Thyroid gland (tissue), 4 donors: Measurements from ENCODE around the gene WRAP73. TPM values are rescaled to one million over a fixed set of nuclear protein-coding genes. Genes with fewer than 3 reads are reported as not detected.

ENCODE experiments used
- DNase-seq, 2 donors: peaks; one replicate each; pipeline ENCODE4 v3.0.0-alpha.2; 2019
- H3K27ac ChIP-seq, 3 donors: fragments of 200-600 bp; sonication (generic); 1 replicate in 2 of 3; 2 replicates in 1 of 3; pipeline ENCODE4 v1.5.1; 2016 to 2019; ENCODE audit warnings: mild to moderate bottlenecking in 1 of 3, moderate library complexity in 1 of 3
- H3K27me3 ChIP-seq: fragments of 200-600 bp; sonication (generic); one replicate; pipeline ENCODE4 v1.5.1; 2019
- H3K36me3 ChIP-seq, 2 donors: fragments of 200-600 bp; sonication (generic); one replicate each; pipeline ENCODE4 v1.5.1; 2016 to 2019
- H3K4me1 ChIP-seq, 2 donors: fragments of 200-600 bp; sonication (generic); one replicate each; pipeline ENCODE4 v1.5.1; 2017 to 2019
- H3K4me3 ChIP-seq, 3 donors: fragments of 200-600 bp; sonication (generic); replicated peaks in 1 of 3; 1 replicate in 2 of 3; 2 replicates in 1 of 3; pipeline ENCODE4 v1.5.1; 2016; ENCODE audit warnings: mild to moderate bottlenecking in 1 of 3
- H3K9me3 ChIP-seq: fragments of 200-600 bp; sonication (generic); one replicate; pipeline ENCODE4 v1.5.1; 2017
- CTCF ChIP-seq, 6 experiments: fragments of 200-600 bp in 3 of 6; fragments of 450-650 bp in 3 of 6; sonication (generic) in 3 of 6; IDR thresholded peaks; one replicate each; pipeline ENCODE4 v1.5.1; 2016 to 2019; ENCODE audit warnings: antibody characterized with exemption in 6 of 6, mild to moderate bottlenecking in 2 of 6, inconsistent platforms in 1 of 6, moderate library complexity in 1 of 6
- POLR2A ChIP-seq, 2 donors: fragments of 450-650 bp; IDR thresholded peaks; one replicate each; pipeline ENCODE4 v1.6.1; 2017; ENCODE audit warnings: antibody characterized with exemption in 2 of 2, mild to moderate bottlenecking in 2 of 2, moderate library complexity in 1 of 2
- WGBS, 2 donors: methylation state at CpG; one replicate each; pipeline ENCODE4 v1.1.5; 2017; 5-methylcytosine and 5-hydroxymethylcytosine counted together
- intact Hi-C: fragments of 100-400 bp; cut with DNase I; formaldehyde crosslinking; loops from one replicate; pipeline ENCODE4 v1.15.1; 2023
- total RNA-seq, 4 donors: library from RNA; depleted of rRNA; stranded (reverse); fragments of >200 nt; gene quantifications; one replicate each; pipeline ENCODE4 v1.2.3, GENCODE V29; 2016

The WRAP73 gene
- total RNA-seq, 4 donors from 2014 or later: 18.5 to 44.0 (median 21.0) TPM

- Histone ChIP-seq H3K27me3 (no peaks in the 10 kb centered on the region), H3K36me3 (no peaks in the 10 kb centered on the region), H3K27ac (no peak overlapping the region), H3K4me3 (no peak overlapping the region), H3K9me3 (no peaks in the 10 kb centered on the region), H3K4me1 (peaks cover 10 to 26% of the 10 kb centered on the region in 2 donors)
- no peak for DNase-seq
- intact Hi-C loops: loop anchor here (5.0 kb wide), 1 partner anchor 48 kb away; no protein-coding TSS in a partner anchor
- no peak for TF ChIP-seq POLR2A (IDR thresholded peaks at IDR 0.05)
- TF ChIP-seq CTCF (IDR thresholded peaks at IDR 0.05): peak in 4 of 6 experiments; percentile 27 to 53 (median 46)
- 65 to 67% methylated on average over 20 of the region's 20 CpGs for WGBS, 2 donors
Measured at GRCh38 chr1:3614755-3615742, 34.9 kb downstream of the WRAP73 start.

DNA sequence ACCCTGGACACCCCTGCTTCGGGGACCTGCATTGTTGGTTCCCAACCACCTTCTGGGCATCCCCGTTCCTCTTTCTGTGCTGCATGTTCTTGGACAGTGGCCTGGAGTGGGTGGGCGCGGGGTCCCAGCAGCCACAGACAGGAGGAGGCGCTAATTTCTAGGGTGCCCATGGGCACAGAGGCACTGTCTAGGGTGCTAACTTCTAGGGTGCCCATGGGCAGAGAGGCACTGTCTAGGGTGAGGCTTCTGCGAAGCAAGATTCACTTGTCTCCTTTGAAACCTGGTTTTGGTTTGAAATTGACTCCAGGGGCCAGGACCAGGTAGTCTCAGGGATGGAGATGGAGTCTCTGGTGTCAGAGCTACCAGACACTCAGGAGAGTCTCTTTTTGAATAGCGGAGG lies 37.8 kb downstream of the WRAP73 start:
- WGBS, 2 donors: 76 to 78% methylated on average over 7 of the region's 7 CpGs
- no peak for DNase-seq
- H3K27me3 ChIP-seq: no peaks in the 10 kb centered on the region
- no peak overlapping the region for H3K4me3 ChIP-seq
- TF ChIP-seq CTCF (IDR thresholded peaks at IDR 0.05): no peak
- no peak for TF ChIP-seq POLR2A (IDR thresholded peaks at IDR 0.05)
- H3K9me3 ChIP-seq: no peaks in the 10 kb centered on the region
- H3K27ac ChIP-seq: no peak overlapping the region
- intact Hi-C loops: no loop called here
- peaks cover 10 to 19% of the 10 kb centered on the region in 2 donors for H3K4me1 ChIP-seq
- H3K36me3 ChIP-seq: no peaks in the 10 kb centered on the region

GRCh38 chr1:3611170-3612019 lies 38.5 kb downstream of the WRAP73 start, which contains the start of gene MEGF6:
TSS of gene MEGF6 (minus strand) at chr1:3611508. CDS start at chr1:3611268, 240 bp downstream.
- Histone ChIP-seq H3K27ac (no peak within 1 kb of the TSS), H3K9me3 (no peaks in the 10 kb centered on the region), H3K36me3 (no peaks in the 10 kb centered on the region), H3K4me3 (peak within 1 kb of the TSS in 1 of 3 donors; percentile 18), H3K27me3 (no peaks in the 10 kb centered on the region), H3K4me1 (peaks cover 10 to 19% of the 10 kb centered on the region in 2 donors)
- WGBS, 2 donors: 10% methylated on average over 2 of the region's 87 CpGs; no CpG with 5 or more reads in 1 of the 2 donors
- peak; percentile 52 to 53 for DNase-seq
- intact Hi-C loops: no loop called here
- TF ChIP-seq CTCF (IDR thresholded peaks at IDR 0.05) (no peak), POLR2A (IDR thresholded peaks at IDR 0.05) (no peak)

DNA sequence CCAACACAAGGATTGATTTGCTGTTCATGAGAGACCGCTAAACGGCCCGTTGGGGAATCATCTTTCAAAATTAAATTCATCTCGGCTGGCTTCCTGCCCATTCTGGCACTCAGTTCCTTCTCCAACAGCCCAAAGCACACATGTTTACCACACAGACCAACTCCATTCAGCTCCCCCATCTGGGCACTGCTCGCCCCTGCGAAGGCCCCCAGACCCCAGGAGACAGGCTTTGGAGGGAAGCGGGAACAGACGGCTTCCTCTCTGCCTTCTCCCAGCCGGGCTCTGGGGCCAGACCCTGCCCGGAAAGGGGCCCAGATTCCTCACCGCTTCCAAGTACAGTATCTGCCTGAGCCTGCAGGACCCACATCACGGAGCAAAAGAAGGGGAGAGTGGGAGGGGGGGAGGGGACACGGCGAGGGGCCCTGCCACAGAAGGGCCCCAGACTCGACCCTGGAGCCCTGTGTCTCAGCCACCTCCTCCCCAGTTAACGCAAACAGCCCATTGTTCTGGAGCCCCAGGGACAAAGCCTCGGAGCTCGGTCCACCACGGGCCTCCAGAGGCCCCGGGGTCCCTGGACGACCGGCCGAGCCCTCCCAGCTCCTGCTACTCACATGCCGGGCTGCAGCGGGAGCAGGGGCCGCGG lies 39.3 kb downstream of the WRAP73 start:
- H3K36me3 ChIP-seq: no peaks in the 10 kb centered on the region
- H3K4me1 ChIP-seq: peaks cover 10 to 19% of the 10 kb centered on the region in 2 donors
- no peak overlapping the region for H3K27ac ChIP-seq
- no peaks in the 10 kb centered on the region for H3K27me3 ChIP-seq
- peak overlapping the region in 1 of 3 donors; percentile 18 for H3K4me3 ChIP-seq
- 13 to 22% methylated on average over 13 to 20 of the region's 27 CpGs for WGBS, 2 donors
- no peaks in the 10 kb centered on the region for H3K9me3 ChIP-seq
- no peak for TF ChIP-seq CTCF (IDR thresholded peaks at IDR 0.05)
- TF ChIP-seq POLR2A (IDR thresholded peaks at IDR 0.05): no peak
- intact Hi-C loops: no loop called here
- no peak for DNase-seq
